Heart left ventricle (tissue), 16 donors: Measurements from ENCODE around the gene PI3. TPM values are rescaled to one million over a fixed set of nuclear protein-coding genes. Genes with fewer than 3 reads are reported as not detected.

Experiments
- ATAC-seq, 4 donors: fragments of 200-7000 bp; cut with Tn5 transposase; one replicate each; pipeline ENCODE4 v1.9.1; 2020 to 2022; ENCODE audit warnings: moderate library complexity in 4 of 4, mild to moderate bottlenecking in 3 of 4, moderate number of reproducible peaks in 1 of 4
- DNase-seq, 5 donors: peaks; one replicate each; pipeline ENCODE4 v3.0.0-alpha.2; 2020
- H3K27ac ChIP-seq, 12 donors: fragments of 200-600 bp; sonication (generic) in 4 of 12; one replicate each; pipeline versions ENCODE4 v1.5.0 to v1.8.0; 2016 to 2022; ENCODE audit warnings: mild to moderate bottlenecking in 2 of 12
- H3K27me3 ChIP-seq, 9 donors: fragments of 200-600 bp; sonication (generic) in 2 of 9; one replicate each; pipeline versions ENCODE4 v1.5.1 to v1.8.0; 2016 to 2022; ENCODE audit warnings: mild to moderate bottlenecking in 3 of 9
- H3K36me3 ChIP-seq, 9 donors: fragments of 200-600 bp; sonication (generic) in 2 of 9; one replicate each; pipeline versions ENCODE4 v1.5.0 to v1.8.0; 2018 to 2022; ENCODE audit warnings: mild to moderate bottlenecking in 2 of 9
- H3K4me1 ChIP-seq, 12 donors: fragments of 200-600 bp; sonication (generic) in 4 of 12; one replicate each; pipeline versions ENCODE4 v1.5.0 to v1.8.0; 2016 to 2022; ENCODE audit warnings: mild to moderate bottlenecking in 3 of 12
- H3K4me3 ChIP-seq, 12 donors: fragments of 200-600 bp; sonication (generic) in 4 of 12; one replicate each; pipeline versions ENCODE4 v1.5.0 to v1.8.0; 2017 to 2022; ENCODE audit warnings: mild to moderate bottlenecking in 9 of 12, moderate library complexity in 4 of 12
- H3K9me3 ChIP-seq, 12 donors: fragments of 200-600 bp; sonication (generic) in 4 of 12; one replicate each; pipeline versions ENCODE4 v1.5.0 to v1.8.0; 2016 to 2022; ENCODE audit warnings: mild to moderate bottlenecking in 1 of 12
- CTCF ChIP-seq, 12 donors: fragments of 200-600 bp; sonication (generic) in 4 of 12; IDR thresholded peaks; one replicate each; pipeline versions ENCODE4 v1.5.0 to v1.8.0; 2018 to 2022; ENCODE audit warnings: antibody characterized with exemption in 12 of 12, mild to moderate bottlenecking in 5 of 12
- POLR2A ChIP-seq, 2 donors: fragments of 450-650 bp; IDR thresholded peaks; one replicate each; pipeline ENCODE4 v1.6.1; 2017; ENCODE audit warnings: antibody characterized with exemption in 2 of 2, mild to moderate bottlenecking in 2 of 2, moderate library complexity in 2 of 2
- WGBS, 4 donors: extraction: QIAGEN DNeasy Blood & Tissue Kit in 2 of 4; methylation state at CpG; one replicate each; pipeline versions ENCODE4 v1.1.5 to v1.1.7; 2013 to 2018; 5-methylcytosine and 5-hydroxymethylcytosine counted together
- intact Hi-C, 10 donors: fragments of 100-400 bp; cut with DNase I; formaldehyde crosslinking; loops; one replicate each; pipeline versions ENCODE4 v1.11.1 to v1.14.2; 2022
- polyA plus RNA-seq, 2 donors: library from polyadenylated mRNA; stranded (reverse); fragments of 200-250 nt; gene quantifications; one replicate each; pipeline ENCODE4 v1.2.3, GENCODE V29; 2013
- total RNA-seq, 9 donors: library from RNA; depleted of rRNA in 2 of 9; stranded (reverse); fragments of >200 nt in 2 of 9; fragmentation: NEBNext Ultra II Directional in 3 of 9; extraction: Animal tissue kit (Norgen Biotek cat#: 25700) in 3 of 9; gene quantifications; one replicate each; pipeline versions ENCODE4 v1.1.0 to v1.2.4, GENCODE V29; 2016 to 2023
- donor health status: ischemic (EF 13 %, LVEDD 7.1; RV severe dilation, severe dysfunction).
- donor health status: healthy with polysubstance abuse.
- donor health status: DM: no; HTN: yes; CAD: no.
- donor health status: DM: no; HTN: no; CAD: no.
- donor health status: ischemic (EF 25% LVEDD 6.9; RV normal size, moderate dysfunction).
- donor health status: ischemic (EF 25% LVEDD 5.7; RV mildly dilated, moderate dysfunction).
- donor health status: healthy.
- donor health status: DM: yes; HTN: yes; CAD: no.
- donor health status: ischemic (EF 35%, LVEDD 5.7; RV mildly dilated, moderate dysfunction).
- donor health status: nonischemic (EF 11% LVEDD 7.7; RV severe dilation, severe dysfunction).
- donor health status: DM: yes; HTN: yes; CAD: no.
- donor health status: PGD.
- donor health status: ischemic (EF 29% LVEDD 5.4; RV normal size, mild dysfunction).
- donor health status: nonischemic (EF 23%, LVEDD 6.1; RV moderate dilation, normal function).

Gene PI3
- total and polyA plus RNA-seq, 11 donors, result 0.47 to 0.97 (median 0.55) TPM; not detected in 8

GRCh38 chr20:45156713-45157112, 18.0 kb upstream of the PI3 start:
- Histone ChIP-seq H3K36me3 (no peaks in the 10 kb centered on the region), H3K27me3 (no peaks in the 10 kb centered on the region), H3K4me1 (peaks cover 0 to 4% (median 0%) of the 10 kb centered on the region in 12 donors), H3K9me3 (peaks cover 0 to 32% (median 12%) of the 10 kb centered on the region in 12 donors), H3K4me3 (no peak overlapping the region), H3K27ac (no peak overlapping the region)
- intact Hi-C loops, result loop anchor here in 1 of 10 donors (10.0 kb wide), 1 partner anchor 58 kb away; no protein-coding TSS in a partner anchor
- DNase-seq, result no peak
- ATAC-seq, result no peak
- TF ChIP-seq POLR2A (IDR thresholded peaks at IDR 0.05) (no peak), CTCF (IDR thresholded peaks at IDR 0.05) (no peak)
- 41 to 58% (median 51%) methylated on average over 2 of the region's 2 CpGs for WGBS, 4 donors

GRCh38 chr20:45157962-45158361, 16.7 kb upstream of the PI3 start:
- intact Hi-C loops, result loop anchor here in 1 of 10 donors (10.0 kb wide), 1 partner anchor 57 kb away; no protein-coding TSS in a partner anchor
- no peak for DNase-seq
- H3K27ac ChIP-seq, result no peak overlapping the region
- no peak overlapping the region for H3K4me3 ChIP-seq
- no peak for ATAC-seq
- no peak for TF ChIP-seq CTCF (IDR thresholded peaks at IDR 0.05)
- no peak for TF ChIP-seq POLR2A (IDR thresholded peaks at IDR 0.05)
- peaks cover 0 to 43% (median 12%) of the 10 kb centered on the region in 12 donors for H3K9me3 ChIP-seq
- peaks cover 0 to 4% (median 0%) of the 10 kb centered on the region in 12 donors for H3K4me1 ChIP-seq
- H3K27me3 ChIP-seq, result no peaks in the 10 kb centered on the region
- H3K36me3 ChIP-seq, result no peaks in the 10 kb centered on the region
- 13 to 48% (median 38%) methylated on average over 1 of the region's 1 CpG for WGBS, 4 donors

GRCh38 chr20:45163083-45163803, 11.5 kb upstream of the PI3 start:
- Histone ChIP-seq H3K4me3 (no peak overlapping the region), H3K27ac (no peak overlapping the region), H3K36me3 (no peaks in the 10 kb centered on the region), H3K9me3 (peaks cover 0 to 63% (median 12%) of the 10 kb centered on the region in 12 donors), H3K4me1 (no peaks in the 10 kb centered on the region), H3K27me3 (no peaks in the 10 kb centered on the region)
- DNase-seq (no peak), ATAC-seq (no peak)
- no peak for TF ChIP-seq CTCF (IDR thresholded peaks at IDR 0.05)
- TF ChIP-seq POLR2A (IDR thresholded peaks at IDR 0.05), result no peak
- 43 to 59% (median 51%) methylated on average over 1 of the region's 1 CpG for WGBS, 4 donors
- intact Hi-C loops, result no loop called here

GRCh38 chr20:45164906-45165305, 9.8 kb upstream of the PI3 start:
- TF ChIP-seq POLR2A (IDR thresholded peaks at IDR 0.05) (no peak), CTCF (IDR thresholded peaks at IDR 0.05) (no peak)

More at GRCh38 chr20:45164906-45165305, 9.8 kb upstream of the PI3 start:
- Histone ChIP-seq H3K4me1 (no peaks in the 10 kb centered on the region), H3K36me3 (no peaks in the 10 kb centered on the region), H3K4me3 (no peak overlapping the region), H3K27ac (no peak overlapping the region), H3K9me3 (peaks cover 0 to 55% (median 5%) of the 10 kb centered on the region in 12 donors), H3K27me3 (no peaks in the 10 kb centered on the region)
- 73 to 84% (median 80%) methylated on average over 1 of the region's 1 CpG for WGBS, 4 donors
- DNase-seq (no peak), ATAC-seq (no peak)
- intact Hi-C loops, result no loop called here
